ENCODE results near the gene IER3.
"Not testable (repeated sequence)": the region's sequence is repeated elsewhere in the genome, so short reads cannot be mapped to it uniquely, and the experiment has no call there.

The IER3 gene

GRCh38 chr6:30722280-30723112 lies 21.9 kb downstream of the IER3 start:
- peak; percentile 89 for DNase-seq

- not testable (repeated sequence) for DNase-seq
Measured at GRCh38 chr6:30722025-30722279, 22.4 kb downstream of the IER3 start.

DNA sequence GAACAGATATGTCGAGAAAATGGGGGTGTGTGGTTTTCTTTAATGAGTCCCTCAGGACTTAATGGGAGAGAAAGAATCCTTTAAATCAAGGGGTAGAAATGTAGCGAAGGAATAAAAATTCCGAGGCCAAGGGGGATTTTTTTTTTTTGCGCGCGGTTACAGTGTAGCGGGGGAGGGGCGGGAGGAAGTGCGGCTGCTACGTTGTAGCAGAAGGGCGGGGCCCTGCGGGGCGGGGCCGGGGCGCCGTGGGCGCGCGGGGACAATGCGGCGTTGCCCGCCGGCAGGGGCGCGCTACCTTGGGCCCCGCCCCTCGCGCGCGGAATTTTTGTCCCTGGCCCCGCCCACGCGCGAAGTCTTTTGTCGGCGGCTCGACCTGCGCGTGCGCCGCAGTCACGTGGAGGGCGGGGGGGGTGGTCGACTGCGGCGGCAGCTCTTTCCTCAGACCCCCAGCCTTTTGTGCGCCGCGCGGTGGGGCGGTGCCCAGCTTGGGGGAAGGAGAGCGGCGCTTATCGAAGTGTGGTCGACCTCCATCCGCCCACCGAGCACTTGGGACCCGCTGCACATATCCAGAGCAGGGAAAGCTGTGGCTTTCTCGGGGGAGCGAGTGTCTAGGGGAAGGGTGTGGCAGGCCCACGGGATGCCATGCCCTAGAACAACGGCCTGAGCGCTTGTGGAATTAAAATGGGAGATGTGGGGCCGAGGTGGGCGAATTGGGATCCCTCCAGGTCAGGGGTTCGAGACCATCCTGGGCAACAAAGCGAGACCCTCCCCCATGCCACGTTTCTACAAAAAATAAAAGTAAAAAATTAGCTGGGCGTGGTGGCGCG lies 22.9 kb downstream of the IER3 start:
- DNase-seq, result peak; percentile 94

DNA sequence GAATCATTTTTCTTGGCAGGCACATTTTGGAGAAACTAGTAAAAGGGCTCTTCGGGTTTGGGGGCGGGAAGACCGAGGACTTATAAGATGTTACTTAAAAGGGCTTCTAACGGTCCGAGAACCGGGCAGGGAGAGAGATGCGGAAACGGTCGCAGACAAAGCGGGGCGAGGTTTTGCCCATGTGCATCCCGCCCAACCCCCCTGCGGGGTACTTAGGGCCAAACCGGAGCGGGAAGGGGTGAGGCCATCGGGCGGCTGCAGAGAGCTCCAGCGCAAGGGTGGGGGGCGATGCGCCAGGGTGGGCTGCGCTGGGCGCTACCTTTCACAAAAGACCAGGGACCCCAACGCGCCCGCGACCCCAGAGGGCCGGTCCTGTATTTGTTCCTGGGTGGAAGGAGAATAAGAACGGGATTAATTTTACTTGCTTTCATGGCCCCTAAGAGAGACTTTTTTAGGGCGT lies 23.6 kb downstream of the IER3 start:
- DNase-seq, result peak; percentile 81

GRCh38 chr6:30719791-30720737 lies 24.3 kb downstream of the IER3 start, which contains the start of gene TUBB:
TSS of gene TUBB (plus strand) at chr6:30720352. CDS start at chr6:30720507, 155 bp downstream.
- DNase-seq, result peak; percentile 98

DNA sequence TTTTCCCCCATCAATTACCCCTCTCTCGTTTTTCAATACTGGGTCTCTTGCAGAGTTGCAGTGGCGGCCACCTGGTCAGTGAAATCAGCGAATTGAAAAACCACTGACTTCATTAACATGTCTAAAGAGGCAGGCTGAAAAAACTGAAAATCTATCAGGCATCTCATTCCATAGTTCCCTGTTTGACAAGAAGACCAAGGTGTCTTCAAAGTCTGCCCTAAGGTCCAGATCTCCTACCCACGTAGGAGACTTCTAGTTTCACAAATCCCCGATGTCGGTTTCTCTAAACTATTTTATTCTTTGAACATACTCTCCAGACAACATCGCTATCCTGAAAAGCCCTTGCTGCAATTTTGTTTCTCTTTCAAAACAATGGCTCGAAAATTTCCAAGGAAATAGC lies 25.0 kb downstream of the IER3 start:
- DNase-seq, result no peak

DNA sequence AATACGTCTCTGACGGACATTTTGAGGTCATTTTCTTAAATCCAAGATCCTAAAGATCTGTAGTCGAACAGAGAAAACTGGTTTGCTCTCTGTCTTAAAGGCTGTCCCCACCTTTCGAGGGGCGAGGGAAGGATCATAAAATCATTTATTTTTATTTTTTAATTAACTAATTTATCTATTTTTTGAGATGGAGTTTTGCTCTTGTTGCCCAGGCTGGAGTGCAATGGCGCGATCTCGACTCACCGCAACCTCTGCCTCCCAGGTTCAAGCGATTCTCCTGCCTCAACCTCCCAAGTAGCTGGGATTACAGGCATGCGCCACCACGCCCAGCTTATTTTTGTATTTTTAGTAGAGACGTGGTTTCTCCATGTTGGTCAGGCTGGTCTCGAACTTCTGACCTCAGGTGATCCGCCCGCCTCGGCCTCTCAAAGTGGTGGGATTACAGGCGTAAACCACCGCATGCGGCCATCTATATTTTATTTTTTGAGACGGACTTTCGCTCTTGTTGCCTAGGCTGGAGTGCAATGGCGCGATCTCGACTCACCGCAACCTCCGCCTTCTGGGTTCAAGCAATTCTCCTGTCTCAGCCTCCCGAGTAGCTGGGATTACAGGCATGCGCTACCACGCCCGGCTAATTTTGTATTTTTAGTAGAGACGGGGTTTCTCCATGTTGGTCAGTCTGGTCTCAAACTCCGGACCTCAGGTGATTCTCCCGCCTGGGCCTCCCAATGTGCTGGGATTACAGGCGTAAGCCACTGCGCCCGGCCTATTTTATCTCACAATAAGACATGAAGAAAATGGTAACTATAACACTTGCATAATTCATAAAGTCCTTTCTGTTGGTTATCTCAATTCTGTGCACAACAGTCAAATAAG lies 26.3 kb downstream of the IER3 start:
- not testable (repeated sequence) for DNase-seq

DNA sequence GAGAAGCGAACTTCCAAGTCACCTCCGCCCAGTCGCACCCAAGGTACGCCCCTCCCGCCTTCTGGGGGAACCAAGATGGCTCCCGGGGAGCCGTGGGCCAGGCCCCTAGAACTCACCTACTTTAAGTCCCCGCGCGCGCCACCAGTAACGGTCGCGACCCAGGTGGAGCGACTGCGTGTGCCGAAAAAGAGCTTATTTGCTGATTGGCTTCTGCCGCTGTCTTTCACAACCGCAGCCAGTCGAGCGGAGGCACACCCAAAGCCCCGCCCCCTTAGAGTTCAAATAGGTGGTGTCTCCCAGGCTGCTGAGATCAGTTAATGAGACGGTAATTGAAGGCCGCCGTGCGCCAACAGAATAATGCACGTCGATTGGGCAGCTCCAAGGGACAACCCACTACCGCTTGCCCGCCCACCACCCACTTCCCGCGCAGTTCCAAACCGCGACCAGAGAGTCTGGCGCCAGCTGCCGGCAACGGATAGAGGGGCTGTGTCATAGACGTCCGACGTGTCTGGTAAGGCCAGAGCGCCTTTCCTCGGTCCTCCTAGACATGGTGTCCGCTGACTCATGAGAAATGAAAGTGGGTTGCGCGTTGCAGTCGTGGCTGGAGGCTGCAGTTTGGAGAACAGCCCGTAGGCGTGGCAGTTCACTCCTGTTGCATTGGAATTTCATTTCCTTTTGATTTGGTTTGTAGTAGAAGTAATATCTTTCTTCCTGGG lies 27.1 kb downstream of the IER3 start, which contains the start of gene MDC1:
Gene MDC1 (minus strand): TSS at position 153 of the 716 bp plus-strand sequence. CDS start 2,106 bp downstream, outside the sequence.
- DNase-seq, result peak; percentile 100

- no peak for DNase-seq
Measured at GRCh38 chr6:30716879-30717128, 27.5 kb downstream of the IER3 start.

DNA sequence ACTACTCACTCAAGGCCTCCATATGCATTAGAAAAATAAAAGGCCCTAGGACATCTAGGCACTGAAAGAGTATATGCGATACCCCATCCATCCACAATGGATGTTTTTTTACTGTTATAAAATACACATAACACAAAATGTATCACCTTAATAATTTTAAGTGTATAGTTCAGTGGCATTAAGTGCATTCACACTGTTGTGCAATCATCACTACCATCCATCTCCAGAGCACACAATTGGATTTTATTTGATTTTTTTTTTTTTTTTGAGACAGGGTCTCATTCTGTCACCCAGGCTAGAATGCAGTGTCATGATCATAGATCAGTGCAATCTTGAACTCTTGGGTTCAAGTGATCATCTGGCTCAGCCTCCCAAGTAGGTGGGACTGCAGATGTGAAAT lies 30.1 kb downstream of the IER3 start:
- no peak for DNase-seq

DNA sequence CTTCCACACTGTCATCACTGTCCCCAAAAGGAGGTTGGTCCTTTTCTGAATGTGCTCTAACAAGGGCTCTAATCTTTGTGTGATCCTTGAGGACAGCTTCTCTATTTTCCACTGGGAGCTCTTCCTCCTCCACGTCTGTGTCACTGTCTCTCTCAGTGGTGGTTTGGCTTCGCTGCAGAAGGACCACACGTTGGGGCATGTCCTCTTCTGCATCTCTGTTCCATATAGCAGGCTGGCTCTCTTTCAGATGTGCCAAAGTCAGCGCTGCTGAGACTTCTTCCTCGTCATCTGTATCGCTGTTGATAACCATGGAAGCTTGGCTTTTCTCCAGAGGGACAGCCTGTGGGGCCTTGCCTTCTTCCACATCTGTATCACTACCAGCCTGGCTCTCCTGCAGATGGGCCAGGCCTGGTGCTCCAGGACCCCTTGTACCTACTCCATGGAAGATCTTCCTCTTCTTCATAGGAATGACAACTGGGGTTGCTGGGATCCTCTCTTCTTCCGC lies 31.9 kb downstream of the IER3 start:
- no peak for DNase-seq

DNA sequence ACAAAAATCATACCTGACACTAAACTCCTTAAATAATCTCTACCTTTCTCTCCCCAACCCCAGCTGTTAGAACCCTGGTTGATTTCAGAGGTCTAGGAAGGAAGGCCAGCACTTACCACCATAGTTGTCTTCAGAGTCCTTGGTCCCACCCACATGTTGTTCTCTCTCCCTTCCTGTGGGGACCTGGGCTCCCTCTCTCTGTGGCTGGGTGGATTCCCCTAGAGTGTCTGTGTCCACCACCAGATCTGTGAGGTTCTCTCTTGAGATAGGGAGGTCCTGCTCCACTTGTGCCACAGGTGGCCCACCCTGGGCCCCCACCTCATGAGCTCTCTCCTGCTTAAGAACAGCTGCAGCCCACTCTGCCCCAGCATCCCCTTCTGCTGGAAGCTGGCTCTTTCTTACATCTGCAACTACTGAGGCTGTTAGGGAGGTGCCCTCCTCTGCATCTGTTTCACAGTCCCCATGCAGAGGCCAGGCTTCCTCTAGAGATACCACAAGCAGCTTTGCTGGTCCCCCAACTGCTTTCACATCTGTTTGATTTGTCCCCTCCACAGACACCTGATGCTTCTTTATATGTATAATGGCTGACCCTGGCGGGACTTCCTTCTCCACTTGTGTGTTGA lies 32.5 kb downstream of the IER3 start:
- no peak for DNase-seq

- no peak for DNase-seq
Measured at GRCh38 chr6:30709101-30709868, 35.1 kb downstream of the IER3 start.

DNA sequence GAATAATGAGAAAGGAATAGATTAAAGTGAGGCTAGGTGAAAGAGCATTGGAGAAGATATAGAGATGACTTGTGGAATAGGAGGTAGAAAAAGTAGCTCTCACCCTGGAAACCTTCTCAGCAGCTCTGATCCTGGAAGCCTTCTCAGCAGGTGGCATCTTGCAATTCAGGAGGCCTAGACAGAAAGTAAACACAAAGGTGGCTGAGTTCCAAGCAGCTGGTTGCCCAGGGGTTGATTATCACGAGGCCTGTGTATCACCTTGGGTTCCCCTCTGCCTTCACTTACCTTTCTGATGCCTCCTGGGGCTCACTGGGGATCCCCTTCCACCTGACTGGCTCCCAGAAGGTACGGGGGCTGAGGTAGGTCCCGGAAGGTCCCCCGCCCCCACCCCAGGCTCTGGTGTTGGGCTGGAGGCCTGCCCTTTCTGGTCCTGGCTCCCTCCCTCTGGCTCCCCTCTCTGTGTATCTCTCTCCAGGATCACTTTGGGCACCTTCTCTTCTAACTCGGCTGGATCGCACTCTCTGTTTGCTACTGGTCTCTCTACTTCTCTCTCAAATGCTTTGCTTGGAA lies 37.0 kb downstream of the IER3 start:
- no peak for DNase-seq

DNA sequence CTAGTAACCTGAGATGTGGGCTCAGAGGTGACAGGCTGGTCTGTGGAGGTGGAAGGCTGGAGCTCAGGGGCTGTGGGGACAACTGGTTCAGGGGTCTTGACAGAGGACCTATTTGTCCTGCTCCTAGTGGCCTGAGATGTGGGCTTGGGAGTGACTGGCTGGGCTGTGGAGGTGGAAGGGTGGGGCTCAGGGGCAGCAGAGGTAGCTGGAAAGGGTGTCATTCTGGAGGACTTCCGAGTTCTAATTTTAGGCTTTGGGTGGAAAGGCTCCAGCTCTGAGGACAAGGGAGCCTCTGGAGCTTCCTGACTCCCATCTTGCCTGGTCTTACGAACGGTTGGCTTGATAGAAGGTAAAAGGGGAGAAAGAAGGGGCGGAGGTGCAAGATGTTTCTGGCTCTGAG lies 38.7 kb downstream of the IER3 start:
- no peak for DNase-seq

GRCh38 chr6:30703821-30704220 lies 40.5 kb downstream of the IER3 start:
- no peak for DNase-seq

DNA sequence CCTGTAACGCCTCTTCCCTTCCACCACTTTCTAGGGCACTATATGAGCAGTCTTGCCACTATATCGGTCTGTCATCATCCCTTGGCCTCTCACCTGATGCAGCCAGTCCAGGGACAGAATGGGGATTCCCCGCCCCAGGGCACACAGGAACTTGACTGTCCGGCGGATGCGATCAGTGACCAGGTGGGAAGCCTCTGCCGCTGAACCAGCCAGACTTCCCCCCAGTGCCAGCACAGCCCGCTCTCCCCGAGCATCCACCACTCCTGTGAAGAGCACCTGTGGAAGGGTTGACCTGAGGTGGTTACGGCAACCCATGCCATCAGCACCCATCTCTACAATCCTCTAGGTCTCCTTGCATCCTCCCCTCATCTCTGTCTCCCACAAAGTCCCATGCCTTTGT lies 41.3 kb downstream of the IER3 start:
- no peak for DNase-seq

DNA sequence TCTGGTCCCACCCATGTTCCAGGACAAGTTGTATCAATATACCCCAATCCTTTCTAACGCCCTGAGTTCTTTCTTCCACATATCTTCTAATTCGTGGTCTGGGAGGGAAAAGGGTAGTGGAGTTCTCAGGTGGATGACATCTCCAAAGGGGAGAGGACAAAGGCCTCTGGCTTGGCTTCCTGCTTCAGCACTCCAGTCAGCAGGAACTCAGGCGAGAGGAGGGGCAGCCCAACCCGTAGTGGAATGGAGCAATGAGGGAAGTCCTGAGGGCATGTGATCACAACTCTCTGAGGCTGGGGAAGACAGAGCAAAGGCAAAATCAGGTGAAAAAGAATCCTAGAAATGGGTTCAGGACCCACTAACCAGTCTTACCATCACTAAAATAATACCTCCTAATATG lies 44.0 kb downstream of the IER3 start:
- no peak for DNase-seq

DNA sequence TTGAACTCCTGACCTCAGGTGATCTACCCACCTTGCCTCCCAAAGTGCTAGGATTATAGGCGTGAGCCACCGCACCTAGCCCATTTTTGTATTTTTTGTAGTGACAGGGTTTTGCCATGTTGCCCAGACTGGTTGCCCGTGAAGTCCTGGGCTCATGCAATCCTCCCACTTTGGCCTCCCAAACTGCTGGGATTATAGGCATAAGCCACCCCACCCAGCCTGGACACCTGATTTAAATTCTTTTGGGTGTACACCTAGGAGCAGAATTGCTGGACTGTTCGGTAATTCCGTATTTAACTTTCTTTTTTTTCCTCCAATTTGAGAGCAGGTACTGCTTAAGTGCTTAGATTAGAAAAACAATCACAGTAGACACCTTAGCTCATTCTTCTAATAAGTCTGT lies 47.9 kb downstream of the IER3 start:
- no peak for DNase-seq
